ENCODE measurements around the gene PALLD. TPM values are rescaled to one million over a fixed set of nuclear protein-coding genes. Genes with fewer than 3 reads are reported as not detected.

The PALLD gene
- total RNA-seq, 2 donors from 2014 or later = 72.1 to 195 TPM

DNA sequence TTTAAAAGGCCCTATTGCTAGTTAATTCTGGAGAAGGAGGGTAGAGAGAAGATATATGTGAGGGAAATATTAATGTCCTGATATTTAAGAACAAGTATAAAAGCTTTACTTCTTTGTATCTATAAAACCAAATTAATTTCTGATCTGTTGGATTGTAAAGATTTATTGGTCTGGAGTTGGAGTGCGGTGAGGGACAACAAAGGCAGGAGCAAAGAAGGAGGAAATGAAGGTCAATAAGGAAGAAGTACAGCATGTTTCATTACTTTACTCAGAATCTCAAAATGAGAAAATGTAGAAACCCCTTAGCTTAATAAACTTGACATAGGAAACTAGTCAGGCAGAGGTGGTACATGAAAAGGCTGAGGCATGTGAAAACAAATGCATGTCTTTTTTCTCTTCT is 192.9 kb downstream of the PALLD start:
- no peak overlapping the region for H3K9ac ChIP-seq (ENCODE audit: low read depth in 2 of 2, low read length in 2 of 2)
- no peak overlapping the region for H3K4me3 ChIP-seq
- intact Hi-C loops (cut with DNase I) = no loop called here
- DNase-seq = no peak
- no peaks in the 10 kb centered on the region for H3K27me3 ChIP-seq
- H3K27ac ChIP-seq = peak overlapping the region; percentile 70
- no peaks in the 10 kb centered on the region for H3K9me3 ChIP-seq
- H3K4me1 ChIP-seq = no peaks in the 10 kb centered on the region
- TF ChIP-seq, protein P1, sequence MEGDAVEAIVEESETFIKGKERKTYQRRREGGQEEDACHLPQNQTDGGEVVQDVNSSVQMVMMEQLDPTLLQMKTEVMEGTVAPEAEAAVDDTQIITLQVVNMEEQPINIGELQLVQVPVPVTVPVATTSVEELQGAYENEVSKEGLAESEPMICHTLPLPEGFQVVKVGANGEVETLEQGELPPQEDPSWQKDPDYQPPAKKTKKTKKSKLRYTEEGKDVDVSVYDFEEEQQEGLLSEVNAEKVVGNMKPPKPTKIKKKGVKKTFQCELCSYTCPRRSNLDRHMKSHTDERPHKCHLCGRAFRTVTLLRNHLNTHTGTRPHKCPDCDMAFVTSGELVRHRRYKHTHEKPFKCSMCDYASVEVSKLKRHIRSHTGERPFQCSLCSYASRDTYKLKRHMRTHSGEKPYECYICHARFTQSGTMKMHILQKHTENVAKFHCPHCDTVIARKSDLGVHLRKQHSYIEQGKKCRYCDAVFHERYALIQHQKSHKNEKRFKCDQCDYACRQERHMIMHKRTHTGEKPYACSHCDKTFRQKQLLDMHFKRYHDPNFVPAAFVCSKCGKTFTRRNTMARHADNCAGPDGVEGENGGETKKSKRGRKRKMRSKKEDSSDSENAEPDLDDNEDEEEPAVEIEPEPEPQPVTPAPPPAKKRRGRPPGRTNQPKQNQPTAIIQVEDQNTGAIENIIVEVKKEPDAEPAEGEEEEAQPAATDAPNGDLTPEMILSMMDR (IDR thresholded peaks at IDR 0.05) = no peak
- no peaks in the 10 kb centered on the region for H3K36me3 ChIP-seq

DNA sequence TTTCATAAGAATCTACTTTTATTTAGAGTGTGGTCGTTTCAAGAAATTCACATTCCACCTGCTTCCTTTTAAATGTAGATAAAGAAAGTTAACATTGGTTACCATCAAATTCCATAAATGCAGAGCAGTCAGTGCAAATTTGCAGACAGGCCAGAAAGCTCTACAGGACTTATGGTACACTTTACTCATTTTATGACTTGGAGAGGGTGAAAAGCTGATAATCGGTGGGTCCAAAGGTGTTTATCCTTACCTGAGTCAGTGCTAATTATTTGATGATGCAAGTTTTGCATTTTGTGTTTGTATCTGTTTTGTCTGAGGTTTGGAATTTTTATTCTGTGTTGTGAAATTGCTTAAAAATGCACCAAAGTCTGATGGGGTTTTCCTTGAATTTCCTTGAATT is 193.3 kb downstream of the PALLD start:
- Histone ChIP-seq H3K27ac (peak overlapping the region; percentile 70), H3K36me3 (no peaks in the 10 kb centered on the region), H3K4me3 (no peak overlapping the region), H3K9me3 (no peaks in the 10 kb centered on the region), H3K9ac (ENCODE audit: low read depth in 2 of 2, low read length in 2 of 2) (no peak overlapping the region), H3K4me1 (no peaks in the 10 kb centered on the region), H3K27me3 (no peaks in the 10 kb centered on the region)
- intact Hi-C loops (cut with DNase I) = no loop called here
- no peak for DNase-seq
- TF ChIP-seq, protein P1 (IDR thresholded peaks at IDR 0.05) = no peak

DNA sequence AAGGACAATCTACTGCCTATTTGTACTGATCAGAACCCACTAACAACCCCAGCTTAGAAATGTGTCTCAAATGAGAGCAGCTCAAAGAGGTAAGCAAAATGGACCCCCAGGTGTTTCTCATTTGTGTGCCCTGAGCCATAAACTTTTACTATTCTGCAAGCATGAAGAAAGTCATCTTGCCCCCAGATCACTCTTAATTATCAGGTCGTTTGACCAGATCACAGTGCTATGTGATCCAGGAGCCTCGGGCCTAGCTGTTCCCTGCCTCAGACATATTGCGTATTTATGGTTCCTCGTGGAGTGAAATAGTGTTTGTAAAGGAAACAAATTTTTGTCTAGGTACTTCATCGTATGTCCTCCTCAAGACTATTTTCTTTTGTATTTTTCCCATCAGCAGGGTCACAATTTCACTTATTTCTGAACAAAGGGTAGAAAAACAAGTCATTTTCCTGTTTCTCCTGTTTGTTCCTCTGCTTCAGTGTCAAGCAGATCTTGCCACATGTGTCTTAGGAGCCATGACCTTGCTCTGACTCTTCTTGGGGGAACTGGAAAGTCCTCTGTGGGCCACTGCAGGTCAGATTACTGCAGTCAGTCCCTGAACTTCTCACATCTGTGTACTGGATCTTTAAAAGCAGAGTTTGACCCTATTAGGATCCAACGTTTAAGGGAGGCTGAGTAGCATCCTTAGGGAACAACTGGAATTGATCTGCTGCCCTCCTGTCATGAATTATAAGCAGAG is 194.9 kb downstream of the PALLD start:
- Histone ChIP-seq H3K36me3 (no peaks in the 10 kb centered on the region), H3K4me1 (no peaks in the 10 kb centered on the region), H3K4me3 (no peak overlapping the region), H3K27ac (no peak overlapping the region), H3K27me3 (no peaks in the 10 kb centered on the region), H3K9me3 (no peaks in the 10 kb centered on the region), H3K9ac (ENCODE audit: low read depth in 2 of 2, low read length in 2 of 2) (no peak overlapping the region)
- no peak for DNase-seq
- intact Hi-C loops (cut with DNase I) = no loop called here
- TF ChIP-seq, protein P1 (IDR thresholded peaks at IDR 0.05) = no peak

DNA sequence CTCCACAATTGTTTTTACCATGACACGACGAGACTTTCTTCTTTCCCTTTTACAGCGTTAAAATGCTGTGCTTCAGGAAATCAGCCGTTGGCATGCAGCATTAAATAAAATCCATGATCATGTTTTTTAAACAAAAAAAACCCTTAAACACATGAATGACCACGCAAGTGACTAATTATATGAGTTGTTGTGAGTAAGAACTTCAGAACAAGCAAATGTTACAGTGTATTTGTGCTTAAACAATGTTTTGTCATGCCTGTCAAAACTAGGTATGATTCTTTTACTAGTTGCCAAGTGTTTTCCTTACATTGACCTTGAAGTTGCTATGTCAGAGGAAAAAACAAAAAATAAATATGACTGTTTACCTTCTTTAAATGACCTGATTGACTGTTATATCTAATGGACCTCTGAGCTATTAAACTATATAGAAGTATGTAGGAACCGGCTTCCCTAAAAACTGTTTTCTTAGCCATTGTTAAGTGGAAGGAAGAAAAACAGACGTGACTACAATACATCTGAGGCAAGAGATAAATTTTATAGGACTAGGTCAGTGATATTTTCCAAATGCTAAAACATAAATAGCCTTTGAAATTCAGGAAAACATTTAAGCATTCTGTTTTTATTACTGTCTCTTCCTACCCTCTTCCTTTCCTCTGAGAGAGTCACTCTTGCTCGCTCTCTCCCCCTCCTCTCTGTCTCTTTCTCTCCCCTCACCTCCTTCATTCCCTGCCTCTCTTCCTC is 197.1 kb downstream of the PALLD start:
- Histone ChIP-seq H3K27ac (no peak overlapping the region), H3K4me3 (no peak overlapping the region), H3K9me3 (no peaks in the 10 kb centered on the region), H3K4me1 (no peaks in the 10 kb centered on the region), H3K9ac (ENCODE audit: low read depth in 2 of 2, low read length in 2 of 2) (no peak overlapping the region), H3K27me3 (no peaks in the 10 kb centered on the region), H3K36me3 (no peaks in the 10 kb centered on the region)
- intact Hi-C loops (cut with DNase I) = no loop called here
- TF ChIP-seq, protein P1 (IDR thresholded peaks at IDR 0.05) = no peak
- no peak for DNase-seq

DNA sequence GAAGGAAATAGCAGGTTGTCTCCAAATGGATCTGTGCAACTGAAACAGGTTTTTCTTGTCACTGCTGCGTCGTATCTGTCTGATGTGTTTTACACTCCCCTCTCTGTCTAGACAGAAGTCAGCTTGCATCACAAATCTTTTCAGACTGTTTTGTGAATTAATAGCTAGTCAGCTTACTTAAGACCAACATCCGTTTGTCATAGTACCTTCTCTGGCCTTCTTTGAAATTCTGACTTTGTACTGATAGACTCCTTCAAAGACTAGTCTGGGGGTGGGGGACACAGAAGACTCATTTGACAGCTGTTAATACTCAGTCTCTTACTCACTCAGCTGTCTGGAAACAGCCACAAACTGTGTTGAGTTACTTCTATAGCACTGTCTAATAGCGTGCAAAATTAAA is 197.8 kb downstream of the PALLD start:
- Histone ChIP-seq H3K36me3 (no peaks in the 10 kb centered on the region), H3K27ac (no peak overlapping the region), H3K4me3 (no peak overlapping the region), H3K4me1 (no peaks in the 10 kb centered on the region), H3K27me3 (no peaks in the 10 kb centered on the region), H3K9ac (ENCODE audit: low read depth in 2 of 2, low read length in 2 of 2) (no peak overlapping the region), H3K9me3 (no peaks in the 10 kb centered on the region)
- intact Hi-C loops (cut with DNase I) = no loop called here
- DNase-seq = no peak
- TF ChIP-seq, protein P1 (IDR thresholded peaks at IDR 0.05) = no peak

Measured in colonic mucosa (tissue), 4 donors.